ENCODE results near the gene OSBPL10.
"Not testable (repeated sequence)": the region's sequence is repeated elsewhere in the genome, so short reads cannot be mapped to it uniquely, and the experiment has no call there.

OSBPL10 gene

GRCh38 chr3:31699309-31699953, 281.6 kb downstream of the OSBPL10 start:
- DNase-seq (ENCODE audit: low read depth): no peak

GRCh38 chr3:31696815-31697548, 284.1 kb downstream of the OSBPL10 start:
- no peak for DNase-seq (ENCODE audit: low read depth)

GRCh38 chr3:31696009-31696297, 285.1 kb downstream of the OSBPL10 start:
- no peak for DNase-seq (ENCODE audit: low read depth)

DNA sequence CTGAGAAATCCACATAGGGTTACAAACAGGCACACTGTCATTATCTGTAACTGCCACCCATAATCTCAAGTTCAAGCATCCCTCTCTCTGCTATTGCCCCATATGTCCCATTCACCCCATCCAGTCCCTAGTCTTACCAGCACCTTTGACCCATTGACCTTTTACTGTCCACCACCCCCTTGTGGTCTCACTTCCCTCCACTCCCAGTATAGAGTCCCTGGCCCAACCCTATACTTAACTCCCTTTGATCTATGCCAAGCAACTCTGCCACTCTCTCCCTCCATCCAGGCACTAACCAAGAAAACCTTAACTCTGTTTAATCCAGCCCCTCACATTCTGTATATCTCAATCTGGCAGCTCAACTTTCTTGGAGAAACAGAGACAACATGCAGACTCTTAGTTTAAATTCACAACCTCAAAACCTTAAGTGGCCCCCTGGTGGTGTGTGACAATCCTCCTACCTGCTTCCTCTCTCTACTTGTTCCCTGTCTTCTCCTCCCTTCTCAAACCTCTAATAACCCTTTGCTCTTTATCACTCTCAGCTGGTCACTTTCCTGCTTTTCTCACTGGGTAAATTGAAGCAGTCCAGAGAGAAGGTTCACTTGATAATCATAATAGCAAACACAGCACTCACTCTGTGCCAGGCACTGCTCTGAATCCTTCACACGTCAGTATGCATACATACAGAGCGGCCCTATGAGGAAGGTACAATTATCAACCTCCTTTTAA, 285.6 kb downstream of the OSBPL10 start:
- no peak for DNase-seq (ENCODE audit: low read depth)

GRCh38 chr3:31693346-31693745, 287.7 kb downstream of the OSBPL10 start:
- DNase-seq (ENCODE audit: low read depth): no peak

DNA sequence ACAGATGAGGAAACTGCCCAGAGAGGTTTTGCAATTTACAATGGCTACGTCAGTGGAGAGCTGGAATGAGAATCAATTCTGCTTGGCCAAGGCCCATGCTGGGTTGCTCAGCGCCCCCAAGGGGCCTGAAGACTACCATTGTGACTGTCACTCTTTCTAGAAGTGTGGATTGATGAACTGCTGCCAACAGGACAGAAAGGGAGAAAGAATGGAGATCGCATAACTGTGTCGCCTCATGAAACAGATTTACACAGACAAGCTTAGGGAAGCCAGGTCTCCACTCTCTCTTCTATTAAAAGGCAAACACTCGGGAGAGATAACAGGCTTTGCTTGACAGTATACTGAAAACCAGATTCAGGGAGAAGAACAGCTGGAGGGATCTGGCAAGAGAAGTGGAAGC, 288.3 kb downstream of the OSBPL10 start:
- DNase-seq (ENCODE audit: low read depth): no peak

GRCh38 chr3:31690771-31691170, 290.3 kb downstream of the OSBPL10 start:
- DNase-seq (ENCODE audit: low read depth): no peak

DNA sequence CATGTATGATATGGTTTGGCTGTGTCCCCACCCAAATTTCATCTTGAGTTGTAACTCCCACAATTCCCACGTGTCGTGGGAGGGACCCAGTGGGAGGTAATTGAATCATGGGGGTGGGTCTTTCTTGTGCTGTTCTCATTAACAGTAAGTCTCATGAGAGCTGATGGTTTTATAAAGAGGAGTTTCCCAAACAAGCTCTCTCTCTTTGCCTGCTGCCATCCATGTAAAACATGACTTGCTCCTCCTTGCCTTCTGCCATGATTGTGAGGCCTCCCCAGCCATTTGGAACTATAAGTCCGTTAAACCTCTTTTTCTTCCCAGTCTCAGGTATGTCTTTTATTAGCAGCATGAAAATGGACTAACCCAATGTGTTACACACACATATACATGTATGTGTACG, 291.5 kb downstream of the OSBPL10 start:
- not testable (repeated sequence) for DNase-seq (ENCODE audit: low read depth)

DNA sequence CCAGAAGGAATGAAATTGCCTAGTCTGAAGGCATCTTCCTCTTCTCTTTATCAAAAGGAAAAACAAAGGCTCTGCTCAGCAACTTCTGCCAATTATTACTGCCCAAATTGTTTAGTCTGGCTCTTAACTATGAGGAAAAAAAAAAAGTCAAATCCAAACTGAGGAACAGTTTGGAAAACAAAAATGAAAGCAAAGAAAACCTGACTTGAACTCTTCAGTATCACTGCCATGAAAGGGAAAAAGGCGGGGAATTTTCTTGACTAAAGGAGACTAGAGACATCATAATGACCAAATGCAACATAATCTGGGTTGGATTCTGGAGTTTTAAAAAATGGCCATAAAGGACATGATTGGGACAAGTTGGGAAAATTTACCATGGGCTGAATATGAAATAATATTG, 292.1 kb downstream of the OSBPL10 start:
- no peak for DNase-seq (ENCODE audit: low read depth)

DNA sequence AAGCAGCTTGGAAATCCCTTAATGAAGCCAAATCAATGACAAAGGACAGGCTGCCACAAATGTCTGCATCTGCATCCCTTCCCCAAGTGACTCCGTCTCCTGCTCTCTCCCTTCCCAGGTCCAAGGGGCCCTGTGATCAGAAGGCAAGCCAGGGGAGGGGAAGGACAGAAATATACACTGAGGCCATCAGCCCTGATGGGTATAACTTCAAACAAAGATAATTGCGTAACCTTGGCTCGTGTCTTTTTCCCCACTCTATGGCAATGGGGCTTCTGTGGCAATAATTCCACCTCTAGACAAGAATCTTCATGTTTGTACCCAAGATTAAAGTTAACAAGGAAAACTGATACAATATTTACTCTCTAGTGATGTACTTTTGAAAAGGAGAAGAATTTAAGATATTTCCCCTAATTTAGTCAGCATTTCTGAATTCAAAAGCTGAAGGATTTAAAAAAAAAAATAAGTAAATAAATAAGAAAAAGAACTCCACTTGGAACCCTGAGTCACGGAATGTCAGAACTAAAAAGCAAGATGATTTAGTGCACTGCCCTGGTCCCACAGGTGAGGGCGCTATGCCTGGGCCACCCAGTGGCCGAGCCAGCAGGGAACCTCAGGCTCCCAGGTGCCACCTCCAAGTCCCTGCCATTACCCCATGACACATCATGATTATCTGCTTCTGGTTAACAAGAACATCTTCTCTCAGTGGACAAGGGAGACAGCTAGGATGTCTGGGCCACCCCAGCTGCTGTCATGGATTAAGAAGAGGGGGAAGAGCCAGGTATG, 293.9 kb downstream of the OSBPL10 start:
- DNase-seq (ENCODE audit: low read depth): no peak

GRCh38 chr3:31680072-31680870, 300.8 kb downstream of the OSBPL10 start:
- no peak for DNase-seq (ENCODE audit: low read depth)

- DNase-seq (ENCODE audit: low read depth): no peak
Observed at GRCh38 chr3:31676556-31676955, 304.5 kb downstream of the OSBPL10 start.

DNA sequence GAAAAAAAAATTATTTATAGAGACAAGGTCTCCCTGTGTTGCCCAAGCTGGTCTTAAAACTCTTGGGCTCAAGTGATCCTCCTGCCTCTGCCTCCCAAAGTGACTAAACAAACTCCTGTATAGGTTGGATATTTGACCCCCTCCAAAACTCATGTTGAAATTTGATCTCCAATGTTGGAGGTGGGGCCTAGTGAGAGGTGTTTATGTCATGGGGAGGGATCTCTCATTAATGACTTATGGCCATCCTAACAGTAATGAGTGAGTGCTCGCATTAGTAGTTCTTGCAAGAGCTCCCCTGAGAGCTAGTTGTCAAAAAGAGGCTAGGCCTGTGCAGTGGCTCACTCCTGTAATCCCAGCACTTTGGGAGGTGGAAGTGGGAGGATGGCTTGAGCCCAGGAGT, 307.1 kb downstream of the OSBPL10 start:
- no peak for DNase-seq (ENCODE audit: low read depth)

- DNase-seq (ENCODE audit: low read depth): no peak
Observed at GRCh38 chr3:31671976-31672375, 309.1 kb downstream of the OSBPL10 start.

DNA sequence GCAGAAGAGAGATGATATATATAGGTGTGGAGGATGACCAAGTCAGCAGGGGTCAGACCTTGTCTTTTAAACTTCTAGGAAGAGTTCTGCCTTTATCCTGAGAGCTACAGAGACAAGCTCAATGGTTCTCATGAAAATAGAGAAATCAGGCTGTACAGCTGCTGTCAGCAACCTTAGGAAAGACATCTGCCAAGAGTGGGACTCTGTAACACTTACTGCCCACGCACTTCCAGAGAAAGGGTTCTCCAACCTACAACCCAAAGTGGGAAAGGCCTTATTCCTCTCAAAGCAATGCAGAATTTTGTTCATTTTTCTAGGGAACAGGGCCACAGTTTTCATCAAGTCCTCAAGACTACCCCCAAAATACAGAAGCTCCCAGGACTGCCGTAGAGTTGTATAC, 309.6 kb downstream of the OSBPL10 start:
- no peak for DNase-seq (ENCODE audit: low read depth)

DNA sequence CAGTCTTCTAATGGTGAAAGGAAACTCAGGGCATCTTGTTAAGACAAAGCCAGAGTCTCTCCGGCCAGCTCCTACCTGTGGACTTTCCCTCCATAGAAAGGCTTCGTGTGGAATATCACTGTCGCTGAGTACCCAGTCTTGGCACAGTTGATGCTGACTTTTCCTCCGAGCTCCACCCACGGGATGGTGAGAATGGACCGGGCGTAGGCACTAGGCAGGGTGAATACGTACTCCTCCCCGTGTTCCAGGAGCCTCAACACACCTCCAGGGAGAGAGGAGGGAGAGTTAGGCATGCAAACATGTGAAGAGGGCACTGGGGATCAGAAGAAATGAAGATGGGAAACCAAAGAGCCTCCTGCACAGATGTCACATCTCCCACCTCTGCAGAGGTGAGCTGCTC, 310.3 kb downstream of the OSBPL10 start:
- no peak for DNase-seq (ENCODE audit: low read depth)

- DNase-seq (ENCODE audit: low read depth): no peak
Observed at GRCh38 chr3:31670136-31670535, 310.9 kb downstream of the OSBPL10 start.

DNA sequence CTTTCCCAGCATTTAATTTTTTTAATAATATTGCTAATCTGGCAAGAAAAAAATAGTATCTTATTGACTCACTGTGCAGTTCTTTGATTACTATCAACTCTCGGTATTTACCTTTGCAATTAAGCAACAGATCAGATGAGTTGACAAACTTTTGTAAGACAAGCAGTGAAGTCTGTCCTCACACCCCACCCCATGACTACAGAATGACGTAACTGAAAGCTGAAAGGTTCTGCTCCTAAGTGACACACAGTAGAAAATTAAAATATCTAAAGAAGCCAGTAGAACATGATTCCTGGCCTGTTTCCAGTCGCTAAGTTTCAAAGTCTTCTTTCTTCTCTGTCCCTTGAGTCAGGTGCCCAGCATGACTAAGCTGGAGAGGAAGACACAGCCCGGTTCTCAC, 312.8 kb downstream of the OSBPL10 start:
- DNase-seq (ENCODE audit: low read depth): no peak

GRCh38 chr3:31667582-31667981, 313.5 kb downstream of the OSBPL10 start:
- DNase-seq (ENCODE audit: low read depth): no peak

DNA sequence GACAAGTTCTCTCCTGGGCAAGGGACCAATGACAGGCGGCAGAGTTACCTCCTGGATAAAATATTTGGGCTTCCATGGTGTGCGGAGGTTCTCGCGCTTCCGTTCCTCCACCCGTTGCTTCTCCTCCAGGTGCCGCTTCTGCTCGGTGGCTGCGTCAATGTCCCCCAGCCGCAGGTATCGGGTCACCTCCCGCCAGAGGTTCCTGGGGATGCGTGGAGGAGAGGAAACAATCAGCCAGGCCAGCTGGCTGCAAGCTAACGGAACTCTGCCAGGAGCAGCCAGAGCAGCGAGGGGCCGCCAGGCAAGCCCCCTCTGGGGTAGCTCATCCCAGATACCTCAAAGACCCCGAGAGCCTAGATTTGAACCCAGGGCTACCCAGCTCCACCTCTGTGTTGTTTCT, 317.0 kb downstream of the OSBPL10 start:
- DNase-seq (ENCODE audit: low read depth): no peak

DNA sequence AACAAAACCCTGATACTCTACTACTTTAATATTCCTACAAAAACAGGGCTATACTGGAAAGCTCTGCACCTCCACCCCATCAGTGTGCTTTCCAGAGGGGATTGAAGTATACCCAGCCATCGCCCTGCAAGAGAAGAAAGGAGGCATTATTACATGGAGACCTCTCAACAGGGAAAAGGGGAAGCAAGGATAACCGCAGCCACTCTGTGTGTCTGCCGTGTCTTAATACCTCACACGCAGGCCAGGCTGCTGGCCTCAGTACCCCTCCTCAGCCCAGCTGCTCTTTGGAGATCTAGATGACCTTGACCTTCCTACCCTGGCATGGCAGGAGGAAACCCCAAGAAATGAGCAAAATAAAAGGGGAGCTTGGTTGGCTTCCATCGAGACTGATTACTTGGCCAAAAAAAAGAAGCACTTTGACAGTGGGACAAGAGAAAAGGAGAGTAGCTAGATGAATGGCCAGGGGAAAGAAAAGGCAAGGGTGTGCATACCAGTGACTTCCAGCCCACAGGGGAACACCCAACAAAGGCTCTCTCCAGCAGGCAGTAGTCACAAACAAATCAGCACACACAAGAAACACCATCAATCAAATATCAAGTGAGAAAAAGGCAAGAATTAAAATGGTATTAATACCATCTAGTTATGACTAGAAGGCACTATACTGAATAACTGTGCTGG, 318.9 kb downstream of the OSBPL10 start:
- no peak for DNase-seq (ENCODE audit: low read depth)

All from stimulated activated CD8-positive, alpha-beta memory T cell treated with anti-CD3 and anti-CD28 coated beads, Interleukin-12 subunit alpha, Interleukin-12 subunit beta, amount 100 ng/mL, for 4 hours (primary cell).